Stimulated activated naive CD8-positive, alpha-beta T cell treated with anti-CD3 and anti-CD28 coated beads, Interleukin-15, Interleukin-2, amounts not matched to agents 100 U/mL and 50 U/mL, for 24 hours (primary cell): ENCODE data around the gene CBLB.

Experiments used
- ATAC-seq: fragments of 150-1000 bp; cut with Tn5 transposase; one replicate; pipeline ENCODE4 v1.10.0; 2021
- DNase-seq: peaks from one replicate; pipeline ENCODE4 v3.0.0; 2021

Gene CBLB

DNA sequence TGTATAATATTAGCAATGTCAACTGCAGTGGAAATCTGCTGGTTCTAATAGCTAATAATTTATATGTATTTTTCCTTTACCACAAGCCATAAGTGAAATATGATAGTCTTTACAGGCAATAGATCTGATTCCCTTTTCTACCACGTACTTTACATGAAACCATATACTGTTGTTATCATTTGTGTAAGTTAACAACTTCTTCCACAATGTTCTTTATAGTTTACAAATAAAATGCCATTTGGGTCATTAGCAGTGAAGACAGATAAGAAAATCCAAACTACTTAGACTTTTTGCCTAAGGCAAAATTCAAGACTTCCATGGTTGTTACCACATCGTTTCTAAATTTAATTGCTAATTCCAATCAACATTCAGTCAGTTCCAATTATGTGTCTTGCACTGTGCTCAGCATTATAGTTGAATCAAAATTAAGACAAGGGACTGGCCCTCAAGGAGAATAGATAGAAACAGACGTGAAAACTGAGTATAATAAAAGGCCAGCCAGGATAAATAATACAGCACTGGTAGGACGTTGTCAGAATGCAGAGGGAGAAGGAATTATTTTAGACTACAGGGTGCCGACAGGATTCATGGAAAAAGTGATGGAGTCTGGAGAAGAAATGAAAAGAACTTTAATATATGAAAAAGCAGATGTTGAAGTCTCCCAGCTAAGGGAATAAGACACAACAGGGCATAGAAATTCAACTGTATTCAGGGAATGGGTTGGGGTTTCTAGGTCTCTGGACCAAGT lies 252.3 kb downstream of the CBLB start:
- DNase-seq: no peak
- ATAC-seq: no peak

- DNase-seq (no peak), ATAC-seq (no peak)
Observed at GRCh38 chr3:105615814-105616213, 253.0 kb downstream of the CBLB start.

GRCh38 chr3:105614288-105615030 lies 254.4 kb downstream of the CBLB start:
- ATAC-seq (no peak), DNase-seq (no peak)

- DNase-seq: no peak
- no peak for ATAC-seq
Observed at GRCh38 chr3:105613120-105613519, 255.7 kb downstream of the CBLB start.

DNA sequence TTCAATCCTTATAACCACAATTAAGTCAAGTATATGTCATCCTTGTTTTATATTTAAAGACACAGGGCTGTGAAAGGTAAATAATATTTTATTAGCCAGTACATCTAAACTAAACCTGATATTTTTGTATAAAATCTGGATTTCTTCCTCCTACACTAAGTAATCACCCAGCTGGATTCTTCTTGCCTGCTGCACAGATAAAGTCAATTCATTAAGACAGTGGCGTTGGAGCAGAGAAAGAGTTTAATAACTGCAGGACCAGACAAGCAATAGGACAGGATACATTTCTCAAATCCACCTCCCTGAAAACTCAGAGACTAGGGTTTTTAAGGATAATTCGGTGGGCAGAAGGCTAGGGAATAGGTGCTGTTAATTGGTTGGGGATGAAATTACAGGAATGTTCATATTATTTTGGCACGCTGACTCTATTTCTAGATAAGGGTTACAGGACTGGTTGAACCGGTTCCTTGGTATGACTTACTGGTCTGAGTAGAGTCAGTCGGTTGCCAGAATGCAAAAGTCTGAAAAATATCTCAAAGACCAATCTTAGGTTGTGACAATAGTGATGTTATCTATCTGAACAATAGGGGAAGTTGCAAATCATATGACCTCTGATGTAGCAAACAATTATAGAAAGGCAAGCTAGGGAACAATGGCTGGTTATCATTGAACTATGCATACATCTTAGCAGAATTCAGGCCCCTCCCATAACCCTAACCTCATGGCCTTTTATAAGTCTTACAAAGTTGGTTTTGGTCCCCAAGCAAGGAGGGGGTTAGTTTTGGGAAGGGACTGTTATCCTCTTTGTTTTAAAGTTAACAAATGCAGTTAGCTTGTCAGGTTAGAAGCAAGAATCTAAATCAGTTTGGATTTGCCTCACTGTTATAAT lies 257.3 kb downstream of the CBLB start:
- ATAC-seq (no peak), DNase-seq (no peak)

DNA sequence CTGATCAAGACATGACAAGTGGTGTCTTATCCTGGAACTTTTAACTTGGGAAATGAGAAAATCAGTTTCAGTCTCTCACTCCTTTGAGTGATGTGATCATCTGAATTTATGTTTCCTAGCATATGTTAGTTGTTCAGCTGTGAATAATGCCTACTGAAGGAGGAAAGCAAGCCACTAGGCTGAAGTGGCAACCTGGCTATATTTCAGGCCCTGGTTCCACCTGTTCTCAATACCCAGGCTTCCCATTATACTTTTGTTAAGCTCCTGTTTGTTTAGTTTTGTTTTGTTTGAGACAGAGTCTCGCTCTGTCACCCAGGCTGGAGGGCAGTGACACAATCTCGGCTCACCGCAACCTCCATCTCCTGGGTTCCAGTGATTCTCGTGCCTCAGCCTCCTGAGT lies 258.3 kb downstream of the CBLB start:
- DNase-seq (no peak), ATAC-seq (no peak)

GRCh38 chr3:105608623-105609022 lies 260.2 kb downstream of the CBLB start:
- DNase-seq (no peak), ATAC-seq (no peak)

GRCh38 chr3:105606016-105606415 lies 262.8 kb downstream of the CBLB start:
- DNase-seq: no peak

More at GRCh38 chr3:105606016-105606415, 262.8 kb downstream of the CBLB start:
- ATAC-seq: no peak
